Left cardiac atrium (tissue), 4 donors: ENCODE data around the gene ZNF263. TPM values are rescaled to one million over a fixed set of nuclear protein-coding genes. Genes with fewer than 3 reads are reported as not detected.

Experiments
- ATAC-seq, 2 donors: fragments of 200-7000 bp; cut with Tn5 transposase; one replicate each; pipeline ENCODE4 v1.9.1; 2020; ENCODE audit warnings: mild to moderate bottlenecking in 2 of 2, moderate library complexity in 2 of 2
- DNase-seq: peaks from one replicate; pipeline ENCODE4 v3.0.0-alpha.2; 2020
- intact Hi-C, 2 donors: fragments of 100-400 bp; cut with DNase I; formaldehyde crosslinking; loops; one replicate each; pipeline versions ENCODE4 v1.14.1 to v1.15.1; 2022 to 2023
- total RNA-seq, 2 donors: library from RNA; stranded (reverse); fragmentation: NEBNext Ultra II Directional; extraction: Animal tissue kit (Norgen Biotek cat#: 25700); gene quantifications; one replicate each; pipeline ENCODE4 v1.2.1, GENCODE V29; 2021
- donor health status: DM: no; HTN: yes; CAD: no.
- donor health status: DM: no; HTN: yes; CAD: no; lungs with severe emphysema.
- donor health status: DM: yes; HTN: yes; CAD: no.
- donor health status: Dilated cardiomyopathy.

The ZNF263 gene
- total RNA-seq, 2 donors from 2014 or later: 9.0 to 19.2 TPM

DNA sequence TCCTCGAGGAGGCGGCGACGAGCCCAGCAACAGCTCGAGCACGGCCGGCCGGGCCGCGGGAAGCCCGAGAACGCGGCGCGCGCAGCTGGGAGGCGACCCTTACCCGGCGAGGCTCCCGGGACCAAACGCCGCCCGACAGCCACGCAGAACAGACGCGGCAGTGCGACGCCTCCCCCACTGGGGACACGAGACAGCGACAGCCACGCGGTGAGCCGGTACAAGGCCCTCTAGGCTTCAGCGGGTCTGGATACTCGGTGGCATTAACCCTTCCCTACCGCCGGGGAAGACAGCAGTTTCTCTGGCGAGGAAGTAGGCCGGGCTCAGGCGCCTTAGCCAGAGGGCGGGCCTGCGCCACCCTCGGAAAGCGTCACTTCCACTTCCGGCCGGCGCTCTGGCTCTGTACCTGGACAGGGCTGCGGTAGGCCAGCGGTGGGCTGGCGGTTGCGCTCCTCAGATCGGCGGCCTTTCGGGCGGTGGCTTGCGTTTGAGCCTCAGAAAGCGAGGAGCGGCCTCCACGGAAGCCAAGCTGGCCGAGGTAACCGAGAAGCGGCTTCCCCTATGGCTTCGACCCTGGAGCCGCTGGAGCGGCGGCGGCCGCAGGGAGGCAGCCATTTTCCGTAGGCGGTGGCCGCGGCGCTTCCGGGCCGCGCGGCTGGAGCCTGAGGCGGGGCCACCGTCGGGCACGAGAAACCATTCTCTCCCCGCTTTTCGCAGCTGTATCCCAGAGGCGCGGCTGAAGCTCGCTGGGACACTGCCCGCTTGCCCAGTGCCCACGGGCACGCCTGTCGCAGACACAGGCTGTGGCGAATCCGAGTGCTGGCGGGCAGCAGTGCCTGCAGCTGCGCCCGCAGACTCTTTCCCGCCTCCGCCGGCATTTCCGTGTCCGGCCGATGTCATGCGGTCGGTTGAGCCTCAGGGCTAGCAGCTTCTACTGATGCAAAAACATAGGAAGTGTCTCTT, 22.1 kb downstream of the ZNF263 start, which contains the start of the genes TIGD7 and ZNF75A:
Gene TIGD7 (minus strand): TSS at position 322 of the 960 bp plus-strand sequence. CDS start 4,816 bp downstream, outside the sequence.
Gene ZNF75A (plus strand): TSS at position 389 of the 960 bp plus-strand sequence. CDS start 2,932 bp downstream, outside the sequence.
- DNase-seq (peak; percentile 92), ATAC-seq (peak; percentile 98 to 100)
- intact Hi-C loops: no loop called here

GRCh38 chr16:3306078-3306477, 22.8 kb downstream of the ZNF263 start:
- DNase-seq (no peak), ATAC-seq (no peak)
- intact Hi-C loops: no loop called here

- no peak for DNase-seq
- intact Hi-C loops: no loop called here
- ATAC-seq: no peak
Observed at GRCh38 chr16:3311496-3311895, 28.2 kb downstream of the ZNF263 start.

DNA sequence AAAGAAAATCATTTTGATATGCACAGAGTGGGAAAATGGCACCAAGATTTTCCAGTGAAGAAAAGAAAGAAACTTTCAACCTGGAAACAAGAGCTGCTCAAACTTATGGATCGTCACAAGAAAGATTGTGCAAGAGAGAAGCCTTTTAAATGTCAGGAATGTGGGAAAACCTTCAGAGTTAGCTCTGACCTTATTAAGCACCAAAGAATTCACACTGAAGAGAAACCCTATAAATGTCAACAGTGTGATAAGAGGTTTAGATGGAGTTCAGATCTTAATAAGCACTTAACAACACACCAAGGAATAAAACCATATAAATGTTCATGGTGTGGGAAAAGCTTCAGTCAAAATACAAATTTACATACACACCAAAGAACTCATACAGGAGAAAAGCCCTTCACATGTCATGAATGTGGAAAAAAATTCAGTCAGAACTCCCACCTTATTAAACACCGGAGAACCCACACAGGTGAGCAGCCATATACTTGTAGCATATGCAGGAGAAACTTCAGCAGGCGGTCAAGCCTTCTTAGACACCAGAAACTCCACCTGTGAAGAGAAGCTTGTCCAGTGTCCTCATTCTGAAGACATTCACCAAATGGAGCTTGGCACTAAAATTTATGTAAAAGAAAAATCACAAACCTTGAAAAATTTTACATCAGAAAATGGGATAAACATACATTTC, 34.2 kb downstream of the ZNF263 start:
- intact Hi-C loops: no loop called here
- DNase-seq (no peak), ATAC-seq (no peak)

GRCh38 chr16:3321816-3322215, 38.5 kb downstream of the ZNF263 start:
- no peak for DNase-seq
- no peak for ATAC-seq
- intact Hi-C loops: loop anchor here in 1 of 2 donors (10.0 kb wide), 1 partner anchor 127 kb away; no protein-coding TSS in a partner anchor

GRCh38 chr16:3327514-3327913, 44.2 kb downstream of the ZNF263 start:
- DNase-seq (no peak), ATAC-seq (no peak)
- intact Hi-C loops: loop anchor here in 1 of 2 donors (10.0 kb wide), 1 partner anchor 133 kb away; no protein-coding TSS in a partner anchor

DNA sequence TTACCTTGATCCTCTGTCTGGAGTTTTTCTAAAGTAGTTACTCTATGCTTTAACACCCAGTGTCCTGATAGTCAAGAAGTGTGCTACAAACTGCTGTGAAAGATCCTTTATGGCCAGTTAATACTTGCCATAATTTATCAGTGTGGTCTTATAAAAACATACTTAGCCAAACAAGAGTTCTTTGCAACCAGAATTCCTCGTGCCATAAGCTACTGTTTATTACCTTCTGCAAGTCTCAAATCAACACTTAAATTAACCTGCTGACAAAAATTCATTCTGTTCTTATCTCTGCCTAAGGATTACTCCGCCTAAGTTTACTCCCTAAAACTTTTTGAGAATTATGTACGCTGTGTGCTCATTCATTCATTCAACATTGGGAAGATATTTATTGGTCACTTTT, 44.8 kb downstream of the ZNF263 start:
- DNase-seq: no peak
- no peak for ATAC-seq
- intact Hi-C loops: loop anchor here in 1 of 2 donors (10.0 kb wide), 1 partner anchor 133 kb away; no protein-coding TSS in a partner anchor

DNA sequence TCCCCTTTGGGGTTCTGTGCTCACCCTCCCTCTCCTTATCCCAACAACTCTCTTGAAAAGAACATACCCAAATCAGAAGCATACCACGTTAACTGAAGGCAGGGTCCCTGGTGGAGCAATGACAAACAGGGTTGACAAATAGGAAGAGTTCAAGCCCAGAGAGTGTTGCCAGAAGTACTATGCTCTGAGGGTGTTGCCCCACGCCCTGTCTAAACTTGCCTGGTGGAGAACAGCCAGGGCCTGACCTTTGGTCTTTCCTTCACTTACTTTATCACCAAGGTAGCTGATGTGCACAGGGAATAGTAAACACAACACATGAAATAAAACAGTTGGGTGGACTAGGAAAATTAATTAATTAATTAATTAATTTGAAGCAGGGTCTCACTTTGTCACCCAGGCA, 45.4 kb downstream of the ZNF263 start:
- no peak for DNase-seq
- intact Hi-C loops: loop anchor here in 1 of 2 donors (10.0 kb wide), 1 partner anchor 134 kb away; no protein-coding TSS in a partner anchor
- no peak for ATAC-seq

Other genes with a start within 250 kb of the ZNF263 start
- not detected for gene BICDL2, start 246.5 kb upstream of the ZNF263 start, total RNA-seq
- gene MMP25, start 236.9 kb upstream of the ZNF263 start, total RNA-seq: 1 to 10 TPM; 1.5 to 2.3 TPM
- gene IL32, start 217.9 kb upstream of the ZNF263 start, total RNA-seq: 10 to 100 TPM; 51.7 to 64.0 TPM
- gene ZSCAN10, start 184.2 kb upstream of the ZNF263 start, total RNA-seq: not detected
- 1 to 10 TPM; 7.0 to 7.2 TPM for gene ZNF205, start 170.9 kb upstream of the ZNF263 start, total RNA-seq
- 1 to 10 TPM; 6.5 to 6.7 TPM for gene ZNF213, start 148.5 kb upstream of the ZNF263 start, total RNA-seq
- gene OR1F1, start 95.3 kb upstream of the ZNF263 start, total RNA-seq: not detected
- gene ZNF200, start 48.3 kb upstream of the ZNF263 start, total RNA-seq: 1 to 10 TPM; 5.7 to 8.8 TPM
- 1 to 10 TPM; 1.8 to 1.9 TPM for gene MEFV, start 26.9 kb upstream of the ZNF263 start, total RNA-seq
- gene TIGD7, start 21.9 kb downstream of the ZNF263 start, total RNA-seq: 1 to 10 TPM; 6.3 to 9.8 TPM
- gene ZNF75A, start 22.0 kb downstream of the ZNF263 start, total RNA-seq: 10 to 100 TPM; 16.4 to 23.0 TPM
- under 1 TPM in 1 of 2 donors, not detected in 1; 0.18 TPM for gene OR2C1, start 72.4 kb downstream of the ZNF263 start, total RNA-seq
- 1 to 10 TPM; 7.1 to 9.4 TPM for gene ZSCAN32, start 117.5 kb downstream of the ZNF263 start, total RNA-seq
- 1 to 10 TPM; 8.6 TPM for gene ZNF174, start 117.7 kb downstream of the ZNF263 start, total RNA-seq
- 1 to 10 TPM; 1.4 to 2.3 TPM for gene ZNF597, start 160.0 kb downstream of the ZNF263 start, total RNA-seq
- 10 to 100 TPM; 35.4 to 38.2 TPM for gene NAA60, start 160.2 kb downstream of the ZNF263 start, total RNA-seq
- not detected for gene C16orf90, start 212.0 kb downstream of the ZNF263 start, total RNA-seq
- gene CLUAP1, start 217.5 kb downstream of the ZNF263 start, total RNA-seq: 10 to 100 TPM; 15.4 to 16.0 TPM